ENCODE results near the gene DYNLRB1.

DYNLRB1 gene

DNA sequence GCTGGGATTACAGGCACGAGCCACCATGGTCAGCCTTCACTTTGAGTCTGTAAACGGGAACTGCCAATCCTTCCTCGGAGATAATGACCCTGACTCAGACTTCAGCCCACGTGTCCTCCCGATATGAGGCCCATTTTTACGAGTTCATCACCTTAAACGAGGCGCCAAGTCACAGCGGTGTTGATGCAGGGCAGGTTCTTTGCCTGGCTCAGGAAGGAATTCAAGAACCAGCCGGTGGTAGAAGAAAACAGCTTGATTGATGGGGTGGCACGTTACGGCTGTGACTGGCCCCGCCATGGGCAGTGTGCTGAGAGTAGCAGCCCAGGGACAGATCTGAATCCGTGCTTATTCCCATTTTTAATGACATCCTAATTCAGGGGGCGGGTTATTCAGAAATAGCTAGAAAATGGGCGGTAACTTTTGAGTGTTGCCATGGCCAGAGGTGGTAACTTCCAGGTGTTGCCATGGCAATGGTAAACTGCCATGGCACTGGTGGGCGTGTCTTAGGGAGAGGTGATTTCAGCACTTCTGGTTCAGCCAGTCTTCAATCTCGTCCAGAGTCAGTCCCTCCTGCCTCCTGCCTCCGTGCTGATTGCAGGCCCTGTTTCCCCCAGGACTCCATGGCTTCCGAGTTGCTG is 33.2 kb downstream of the DYNLRB1 start:
- TF ChIP-seq TAF1 (IDR thresholded peaks at IDR 0.05; ENCODE audit: borderline replicate concordance, insufficient read depth, low read length) (no peak), SIN3A (IDR thresholded peaks at IDR 0.05; ENCODE audit: borderline replicate concordance, insufficient read depth, low read length) (no peak), FOXP2 (optimal IDR thresholded peaks at IDR 0.05; ENCODE audit: borderline replicate concordance, extremely low read depth, extremely low read length, insufficient read depth) (no peak), POLR2AphosphoS5 (IDR thresholded peaks at IDR 0.05; ENCODE audit: low read depth, low read length) (no peak)
- TF ChIP-seq, protein P1, sequence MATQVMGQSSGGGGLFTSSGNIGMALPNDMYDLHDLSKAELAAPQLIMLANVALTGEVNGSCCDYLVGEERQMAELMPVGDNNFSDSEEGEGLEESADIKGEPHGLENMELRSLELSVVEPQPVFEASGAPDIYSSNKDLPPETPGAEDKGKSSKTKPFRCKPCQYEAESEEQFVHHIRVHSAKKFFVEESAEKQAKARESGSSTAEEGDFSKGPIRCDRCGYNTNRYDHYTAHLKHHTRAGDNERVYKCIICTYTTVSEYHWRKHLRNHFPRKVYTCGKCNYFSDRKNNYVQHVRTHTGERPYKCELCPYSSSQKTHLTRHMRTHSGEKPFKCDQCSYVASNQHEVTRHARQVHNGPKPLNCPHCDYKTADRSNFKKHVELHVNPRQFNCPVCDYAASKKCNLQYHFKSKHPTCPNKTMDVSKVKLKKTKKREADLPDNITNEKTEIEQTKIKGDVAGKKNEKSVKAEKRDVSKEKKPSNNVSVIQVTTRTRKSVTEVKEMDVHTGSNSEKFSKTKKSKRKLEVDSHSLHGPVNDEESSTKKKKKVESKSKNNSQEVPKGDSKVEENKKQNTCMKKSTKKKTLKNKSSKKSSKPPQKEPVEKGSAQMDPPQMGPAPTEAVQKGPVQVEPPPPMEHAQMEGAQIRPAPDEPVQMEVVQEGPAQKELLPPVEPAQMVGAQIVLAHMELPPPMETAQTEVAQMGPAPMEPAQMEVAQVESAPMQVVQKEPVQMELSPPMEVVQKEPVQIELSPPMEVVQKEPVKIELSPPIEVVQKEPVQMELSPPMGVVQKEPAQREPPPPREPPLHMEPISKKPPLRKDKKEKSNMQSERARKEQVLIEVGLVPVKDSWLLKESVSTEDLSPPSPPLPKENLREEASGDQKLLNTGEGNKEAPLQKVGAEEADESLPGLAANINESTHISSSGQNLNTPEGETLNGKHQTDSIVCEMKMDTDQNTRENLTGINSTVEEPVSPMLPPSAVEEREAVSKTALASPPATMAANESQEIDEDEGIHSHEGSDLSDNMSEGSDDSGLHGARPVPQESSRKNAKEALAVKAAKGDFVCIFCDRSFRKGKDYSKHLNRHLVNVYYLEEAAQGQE (IDR thresholded peaks at IDR 0.05; ENCODE audit: insufficient read depth in 1 of 2, low read depth in 2 of 2, low read length in 2 of 2), result no peak

DNA sequence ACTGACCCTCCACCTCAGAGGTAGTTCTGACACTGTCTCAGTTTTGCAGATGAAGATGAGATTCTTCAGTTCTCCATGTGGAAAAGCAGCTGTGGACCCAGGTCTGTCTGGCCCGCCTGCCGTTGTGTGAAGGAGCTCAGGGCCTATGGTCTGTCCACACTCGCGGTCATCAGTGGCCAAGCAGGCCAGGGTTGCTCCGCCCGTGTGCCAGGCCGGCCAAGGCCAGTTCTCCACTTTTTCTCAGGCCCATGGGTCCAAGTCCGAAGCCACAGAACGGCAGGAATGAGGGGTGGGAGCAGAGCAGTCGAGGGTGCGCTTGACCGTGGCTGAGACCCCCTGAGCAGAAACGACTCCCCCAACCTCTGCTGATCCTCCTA is 33.7 kb downstream of the DYNLRB1 start:
- no peak for TF ChIP-seq SIN3A (IDR thresholded peaks at IDR 0.05; ENCODE audit: borderline replicate concordance, insufficient read depth, low read length)
- TF ChIP-seq TAF1 (IDR thresholded peaks at IDR 0.05; ENCODE audit: borderline replicate concordance, insufficient read depth, low read length), result no peak
- TF ChIP-seq, protein P1 (IDR thresholded peaks at IDR 0.05; ENCODE audit: insufficient read depth in 1 of 2, low read depth in 2 of 2, low read length in 2 of 2), result no peak
- TF ChIP-seq POLR2AphosphoS5 (IDR thresholded peaks at IDR 0.05; ENCODE audit: low read depth, low read length), result no peak
- TF ChIP-seq FOXP2 (optimal IDR thresholded peaks at IDR 0.05; ENCODE audit: borderline replicate concordance, extremely low read depth, extremely low read length, insufficient read depth), result no peak

DNA sequence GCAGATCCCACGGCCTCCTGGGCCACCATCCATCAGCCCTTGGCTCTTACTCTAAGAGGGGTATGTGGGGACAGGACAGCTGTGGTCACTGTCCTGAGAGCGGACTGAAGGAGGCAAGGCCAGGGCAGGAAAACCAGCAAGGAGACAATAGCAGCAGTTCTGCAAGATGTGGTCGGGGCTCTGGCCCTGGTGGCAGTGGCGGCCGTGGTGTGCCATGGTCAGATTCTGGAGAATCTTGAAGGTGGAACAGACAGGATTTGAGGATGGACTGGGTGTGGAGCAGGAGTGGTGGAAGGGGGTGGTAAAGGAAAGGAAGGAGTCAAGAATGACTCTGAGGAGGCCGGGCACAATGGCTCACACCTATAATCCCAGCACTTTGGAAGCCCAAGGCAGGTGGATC is 36.3 kb downstream of the DYNLRB1 start:
- no peak for TF ChIP-seq SIN3A (IDR thresholded peaks at IDR 0.05; ENCODE audit: borderline replicate concordance, insufficient read depth, low read length)
- TF ChIP-seq, protein P1 (IDR thresholded peaks at IDR 0.05; ENCODE audit: insufficient read depth in 1 of 2, low read depth in 2 of 2, low read length in 2 of 2), result no peak

GRCh38 chr20:34553366-34553867 is 37.2 kb downstream of the DYNLRB1 start:
- no peak for TF ChIP-seq FOXP2 (optimal IDR thresholded peaks at IDR 0.05; ENCODE audit: borderline replicate concordance, extremely low read depth, extremely low read length, insufficient read depth)
- TF ChIP-seq, protein P1 (IDR thresholded peaks at IDR 0.05; ENCODE audit: insufficient read depth in 1 of 2, low read depth in 2 of 2, low read length in 2 of 2), result no peak

DNA sequence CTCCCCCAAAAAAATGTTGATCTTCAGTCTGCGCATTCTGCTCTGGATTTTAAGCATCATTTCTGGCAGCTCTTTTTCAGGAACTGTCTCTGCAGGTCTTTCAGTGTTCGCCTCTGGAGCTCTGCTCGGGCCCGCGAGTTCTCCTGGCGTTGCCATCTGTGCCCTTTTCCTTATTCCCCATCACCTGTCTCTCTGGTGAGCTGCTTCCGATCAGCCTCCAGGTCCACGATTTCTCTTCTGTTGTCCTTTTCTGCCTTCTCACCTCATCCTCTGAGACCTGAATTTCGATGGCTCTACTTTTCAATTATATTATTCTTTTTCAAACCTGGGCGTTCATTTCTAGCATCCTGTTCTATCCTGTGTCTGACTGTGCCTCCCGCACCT is 41.7 kb downstream of the DYNLRB1 start:
- TF ChIP-seq FOXP2 (optimal IDR thresholded peaks at IDR 0.05; ENCODE audit: borderline replicate concordance, extremely low read depth, extremely low read length, insufficient read depth), result no peak
- TF ChIP-seq POLR2AphosphoS5 (IDR thresholded peaks at IDR 0.05; ENCODE audit: low read depth, low read length), result no peak
- TF ChIP-seq SIN3A (IDR thresholded peaks at IDR 0.05; ENCODE audit: borderline replicate concordance, insufficient read depth, low read length), result no peak
